AG04450 (cell line): ENCODE measurements around the gene ARHGAP42. TPM values are rescaled to one million over a fixed set of nuclear protein-coding genes. Genes with fewer than 3 reads are reported as not detected.
A peak's percentile ranks its signal among the peaks of the same experiment; 100 is the strongest.

Source experiments
- CTCF ChIA-PET: fragments of 300-600, 350-600 bp; formaldehyde crosslinking; extraction: SDS; loops from one replicate; lab custom pipeline; 2022; ENCODE audit warnings: antibody characterized with exemption, inconsistent platforms; lab: Charles Lee
- POLR2A ChIA-PET: fragments of 350-600 bp; formaldehyde crosslinking; extraction: SDS; loops from one replicate; lab custom pipeline; 2021; ENCODE audit warnings: antibody characterized with exemption, inconsistent platforms; lab: Yijun Ruan, JAX
- DNase-seq: peaks from one replicate; pipeline ENCODE4 v3.0.0-alpha.2; 2011; ENCODE audit warnings: low read depth, low spot score
- H3K27ac ChIP-seq: one replicate; pipeline ENCODE4 v1.5.1; 2012; ENCODE audit warnings: low read depth, low read length, control low read depth
- H3K27me3 ChIP-seq: one replicate; pipeline ENCODE4 v1.6.0; 2012; ENCODE audit warnings: low read length; ENCODE audit not compliant: control insufficient read depth, insufficient read depth
- H3K4me3 ChIP-seq: 2 replicates; pipeline ENCODE4 v1.5.1; 2011; ENCODE audit warnings: mild to moderate bottlenecking, low read depth, low read length, control low read depth
- H3K9me3 ChIP-seq: 2 replicates; pipeline ENCODE4 v1.5.1; 2012; ENCODE audit warnings: low read length; ENCODE audit not compliant: control insufficient read depth, insufficient read depth
- polyA plus RNA-seq: library from polyadenylated mRNA; depleted of rRNA; stranded (reverse); fragments of >200 nt; gene quantifications from 2 replicates; pipeline ENCODE4 v1.2.3, GENCODE V29; 2011
- TF ChIP-seq, protein P1 (sequence below): IDR thresholded peaks from 2 replicates; pipeline ENCODE4 v1.5.1; 2011; ENCODE audit warnings: low read depth, low read length, control low read depth, inconsistent platforms

The ARHGAP42 gene
- polyA plus RNA-seq, 1 experiment: 9.0 TPM

DNA sequence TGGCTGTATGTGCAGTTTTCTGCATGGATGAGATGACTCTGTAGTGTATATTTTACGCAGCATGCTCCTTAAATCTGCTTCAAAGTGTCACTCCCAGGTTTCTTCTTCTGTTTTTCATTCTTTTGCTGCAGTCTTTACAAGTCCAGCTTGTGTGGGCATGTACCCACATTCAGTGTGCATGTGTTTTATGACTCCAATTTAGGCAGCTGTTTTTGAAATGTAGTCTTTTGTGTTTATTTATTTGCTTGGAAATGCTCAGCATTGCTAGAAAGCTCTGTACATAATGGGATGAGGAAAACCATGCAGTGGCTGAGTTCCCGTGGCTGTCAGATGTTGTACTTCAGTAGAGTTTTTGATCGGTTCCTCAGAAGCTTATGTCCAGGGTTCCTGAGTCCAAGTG lies 138.5 kb downstream of the ARHGAP42 start:
- POLR2A ChIA-PET: no interaction called here
- TF ChIP-seq, protein P1, sequence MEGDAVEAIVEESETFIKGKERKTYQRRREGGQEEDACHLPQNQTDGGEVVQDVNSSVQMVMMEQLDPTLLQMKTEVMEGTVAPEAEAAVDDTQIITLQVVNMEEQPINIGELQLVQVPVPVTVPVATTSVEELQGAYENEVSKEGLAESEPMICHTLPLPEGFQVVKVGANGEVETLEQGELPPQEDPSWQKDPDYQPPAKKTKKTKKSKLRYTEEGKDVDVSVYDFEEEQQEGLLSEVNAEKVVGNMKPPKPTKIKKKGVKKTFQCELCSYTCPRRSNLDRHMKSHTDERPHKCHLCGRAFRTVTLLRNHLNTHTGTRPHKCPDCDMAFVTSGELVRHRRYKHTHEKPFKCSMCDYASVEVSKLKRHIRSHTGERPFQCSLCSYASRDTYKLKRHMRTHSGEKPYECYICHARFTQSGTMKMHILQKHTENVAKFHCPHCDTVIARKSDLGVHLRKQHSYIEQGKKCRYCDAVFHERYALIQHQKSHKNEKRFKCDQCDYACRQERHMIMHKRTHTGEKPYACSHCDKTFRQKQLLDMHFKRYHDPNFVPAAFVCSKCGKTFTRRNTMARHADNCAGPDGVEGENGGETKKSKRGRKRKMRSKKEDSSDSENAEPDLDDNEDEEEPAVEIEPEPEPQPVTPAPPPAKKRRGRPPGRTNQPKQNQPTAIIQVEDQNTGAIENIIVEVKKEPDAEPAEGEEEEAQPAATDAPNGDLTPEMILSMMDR: no peak
- H3K9me3 ChIP-seq: no peaks in the 10 kb centered on the region
- CTCF ChIA-PET: interaction anchor here (1.1 to 1.6 kb wide), 4 partner anchors 8 to 249 kb away, joined by 3 to 5 read pairs (median 4); no protein-coding TSS in a partner anchor
- H3K4me3 ChIP-seq: no peak overlapping the region
- DNase-seq: no peak
- H3K27me3 ChIP-seq: no peaks in the 10 kb centered on the region
- H3K27ac ChIP-seq: no peak overlapping the region

DNA sequence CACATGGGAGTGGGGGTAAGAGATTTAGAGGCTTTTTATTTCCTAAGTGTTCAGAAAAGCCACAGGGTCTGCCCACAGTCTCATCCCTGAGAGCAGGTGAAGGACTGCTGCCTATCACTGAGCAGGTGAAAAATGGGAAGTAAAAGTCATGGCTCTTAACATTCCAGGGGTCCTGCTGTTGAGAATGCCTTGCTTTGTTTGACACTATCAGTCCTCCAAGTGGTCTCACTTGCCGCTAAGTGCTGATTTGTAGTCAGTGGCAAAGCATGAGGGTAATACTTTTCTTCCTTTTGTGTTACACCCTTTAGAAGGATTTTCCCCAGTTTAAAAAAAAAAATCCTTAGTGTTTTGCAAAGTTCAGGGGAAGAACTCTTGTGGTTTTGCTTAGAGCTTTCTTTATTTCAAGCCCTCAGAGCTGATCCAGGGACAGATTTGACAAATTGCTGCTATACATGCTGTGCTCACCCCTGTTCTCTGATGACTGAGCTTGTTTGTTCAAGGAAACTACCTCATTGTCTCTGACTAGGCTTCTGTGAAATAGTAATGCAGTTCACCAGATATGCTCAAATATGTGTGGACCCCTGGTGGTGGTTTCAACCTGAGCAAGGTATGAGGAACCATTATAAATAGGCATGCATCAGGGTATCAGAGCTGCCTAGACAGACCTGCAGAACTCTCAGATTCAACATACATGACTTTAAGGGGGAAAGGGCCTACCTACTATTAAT lies 141.0 kb downstream of the ARHGAP42 start:
- peak; percentile 51 for DNase-seq
- Histone ChIP-seq H3K4me3 (no peak overlapping the region), H3K9me3 (no peaks in the 10 kb centered on the region), H3K27me3 (no peaks in the 10 kb centered on the region), H3K27ac (no peak overlapping the region)
- TF ChIP-seq, protein P1: peak; percentile 54
- POLR2A ChIA-PET: interaction anchor here (0.6 kb wide), 1 partner anchor 92 kb away, joined by 6 read pairs; no protein-coding TSS in a partner anchor
- CTCF ChIA-PET: interaction anchor here (0.6 to 2.2 kb wide), 6 partner anchors 21 to 251 kb away, joined by 3 to 9 read pairs (median 5); no protein-coding TSS in a partner anchor

DNA sequence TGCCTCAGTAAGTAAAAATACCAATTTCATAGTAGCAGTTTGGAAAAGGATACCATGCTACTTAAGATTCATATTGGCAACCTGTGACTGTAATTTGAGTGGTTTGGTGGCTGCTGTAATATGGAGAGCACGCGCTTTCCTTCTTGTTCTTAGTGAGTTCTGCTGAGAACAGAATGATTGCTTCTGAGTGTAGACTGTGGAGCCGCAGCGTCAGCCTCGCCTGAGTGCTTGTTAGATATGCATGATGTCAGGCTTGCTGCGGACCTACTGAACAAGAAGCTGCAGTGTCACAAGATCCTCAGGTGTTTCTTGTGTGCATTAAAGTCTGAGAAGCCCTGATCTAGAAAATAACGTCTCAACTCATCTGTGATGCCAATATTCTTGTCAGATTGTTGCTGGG lies 143.2 kb downstream of the ARHGAP42 start:
- Histone ChIP-seq H3K27me3 (no peaks in the 10 kb centered on the region), H3K27ac (no peak overlapping the region), H3K4me3 (no peak overlapping the region), H3K9me3 (no peaks in the 10 kb centered on the region)
- POLR2A ChIA-PET: no interaction called here
- CTCF ChIA-PET: interaction anchor here (0.6 to 0.8 kb wide), 2 partner anchors 21 to 251 kb away, joined by 3 read pairs; no protein-coding TSS in a partner anchor
- TF ChIP-seq, protein P1: no peak
- no peak for DNase-seq

DNA sequence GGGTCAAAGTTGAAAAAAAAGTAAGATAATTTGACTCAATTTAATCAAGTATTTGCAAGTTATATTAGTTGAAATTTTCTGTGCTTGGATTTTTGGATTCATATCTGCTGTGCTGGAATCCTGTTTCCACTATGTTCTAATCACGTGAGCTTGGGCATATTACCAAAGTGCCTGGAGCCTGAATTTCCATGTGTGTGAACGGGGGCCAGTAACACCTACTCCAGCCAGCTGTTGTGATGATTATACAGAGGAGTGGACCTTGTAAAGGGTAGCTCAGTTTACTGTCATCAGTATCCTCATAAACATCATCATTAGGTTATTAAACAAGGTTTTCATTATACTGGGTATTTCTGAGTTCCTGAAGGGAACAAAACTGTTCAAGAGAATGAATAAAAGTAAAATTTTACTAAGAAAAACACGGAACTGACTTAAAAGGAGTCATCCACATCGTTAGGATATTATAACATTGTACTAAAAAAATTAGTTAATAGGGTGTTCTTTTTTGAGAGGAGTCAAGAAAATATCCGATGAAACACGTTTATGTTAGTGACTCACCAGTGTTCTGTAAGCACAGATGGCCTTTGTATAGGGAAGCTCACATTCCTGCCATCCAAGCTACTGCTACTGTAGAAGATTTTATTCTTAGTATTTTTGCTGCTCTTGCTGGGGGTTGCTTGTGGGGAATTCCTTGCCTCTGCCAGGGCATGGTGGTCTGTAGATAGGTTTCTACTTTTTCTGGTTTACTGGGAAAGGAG lies 144.1 kb downstream of the ARHGAP42 start:
- H3K4me3 ChIP-seq: no peak overlapping the region
- DNase-seq: no peak
- TF ChIP-seq, protein P1: no peak
- H3K27ac ChIP-seq: no peak overlapping the region
- H3K27me3 ChIP-seq: no peaks in the 10 kb centered on the region
- ChIA-PET POLR2A (interaction anchor here (0.9 to 1.9 kb wide), 3 partner anchors 18 to 131 kb away, joined by 3 to 5 read pairs (median 5); no protein-coding TSS in a partner anchor), CTCF (interaction anchor here (0.7 to 2.0 kb wide), 4 partner anchors 11 to 252 kb away, joined by 3 to 7 read pairs (median 4); no protein-coding TSS in a partner anchor)
- no peaks in the 10 kb centered on the region for H3K9me3 ChIP-seq
